HL-60 (cell line): ENCODE results near the gene ABHD8.

Experiments used
- CTCF ChIP-seq: IDR thresholded peaks from one replicate; pipeline ENCODE4 v1.5.1; 2011; ENCODE audit warnings: low read length, control low read depth, inconsistent platforms; ENCODE audit not compliant: insufficient read depth
- GABPA ChIP-seq: IDR thresholded peaks from 2 replicates; pipeline ENCODE4 v1.6.1; 2012; ENCODE audit warnings: low read depth
- POLR2AphosphoS5 ChIP-seq: IDR thresholded peaks from 2 replicates; pipeline ENCODE4 v1.6.1; 2012; ENCODE audit warnings: low read depth
- REST ChIP-seq: IDR thresholded peaks from 2 replicates; pipeline ENCODE4 v1.6.1; 2012; ENCODE audit warnings: low read depth; ENCODE audit not compliant: insufficient replicate concordance

GRCh38 chr19:17321655-17322489, 18.6 kb upstream of the ABHD8 start:
- TF ChIP-seq CTCF (no peak), POLR2AphosphoS5 (no peak), GABPA (no peak), REST (no peak)
